ENCODE measurements around the gene ZHX3. TPM values are rescaled to one million over a fixed set of nuclear protein-coding genes. Genes with fewer than 3 reads are reported as not detected.

The ZHX3 gene
- total and polyA plus RNA-seq, 2 of the 13 experiments (the other 11 are each of a cell fraction or from before 2014, with no cell fraction given): 8.4 to 11.7 TPM

- Histone ChIP-seq H3K27ac (ENCODE audit: extremely low read length, insufficient read depth, low read length) (no peak overlapping the region), H3K79me2 (ENCODE audit: insufficient read depth, low read length) (no peaks in the 10 kb centered on the region), H4K20me1 (ENCODE audit: insufficient read depth, low read length) (no peaks in the 10 kb centered on the region), H3K9ac (ENCODE audit: insufficient read depth, low read depth, low read length) (no peak overlapping the region), H3K9me3 (ENCODE audit: low read length) (no peaks in the 10 kb centered on the region), H3K4me1 (ENCODE audit: insufficient read depth, low read length) (peaks cover 12% of the 10 kb centered on the region), H3K4me3 (replicated peaks in 1 of 3; ENCODE audit: insufficient read depth in 1 of 3, low read depth in 2 of 3, low read length in 3 of 3) (no peak overlapping the region), H3K36me3 (replicated peaks in 1 of 2; ENCODE audit: control insufficient read depth in 1 of 2, insufficient read depth in 2 of 2, low read length in 2 of 2) (no peaks in the 10 kb centered on the region), H3K27me3 (ENCODE audit: control insufficient read depth in 1 of 2, insufficient read depth in 2 of 2, low read length in 2 of 2) (peaks cover 7 to 46% of the 10 kb centered on the region in 2 experiments), H2AFZ (ENCODE audit: low read length) (no peak overlapping the region), H3K4me2 (ENCODE audit: low read depth, low read length) (no peak overlapping the region)
- in situ Hi-C loops (cut with HindIII; ENCODE audit: extremely low pct_ligation_motif_present, low pct_unique_long_range_greater_than_20kb): loop anchor here (10.0 kb wide), 2 partner anchors 90 to 200 kb away; partner anchors contain the start of gene PLCG1
- 36% methylated on average over 13 of the region's 15 CpGs for WGBS (ENCODE audit: low lambda C conversion rate)
- CTCF ChIA-PET (ENCODE audit: low intra/inter-chr PET ratio, low total read pairs): no interaction called here
- intact Hi-C loops (cut with micrococcal nuclease; ENCODE audit: unreplicated experiment): no loop called here
- peak; percentile 8; the same call in 1 of the 3 replicates for ATAC-seq
- POLR2A ChIA-PET: no interaction called here
- no peak for FAIRE-seq
- TF ChIP-seq ZNF775 (CRISPR knock-in tag; IDR thresholded peaks at IDR 0.05; ENCODE audit: borderline replicate concordance) (no peak), ZBTB10 (CRISPR knock-in tag; IDR thresholded peaks at IDR 0.05; ENCODE audit: borderline replicate concordance) (no peak), ZNF225 (CRISPR knock-in tag; IDR thresholded peaks at IDR 0.05) (peak; percentile 64; the same call in 1 of the 2 replicates), NFKBIZ (CRISPR knock-in tag; IDR thresholded peaks at IDR 0.05) (no peak), ZNF788 (CRISPR knock-in tag; IDR thresholded peaks at IDR 0.05; ENCODE audit: borderline replicate concordance) (no peak), GABPA (IDR thresholded peaks at IDR 0.05; ENCODE audit: low read depth, low read length) (no peak), GABPA (CRISPR knock-in tag; IDR thresholded peaks at IDR 0.05; ENCODE audit: low read depth) (no peak), TRIM24 (CRISPR knock-in tag; IDR thresholded peaks at IDR 0.05) (no peak), ZNF30 (CRISPR knock-in tag; IDR thresholded peaks at IDR 0.05) (no peak)
- BruUV-seq (replicated peaks): no TSS peak
- no peak for DNase-seq (ENCODE audit: low spot score)
Measured at GRCh38 chr20:41334443-41335421, 17.2 kb upstream of the ZHX3 start.
